H9 (cell line): ENCODE measurements around the gene KIAA0825. TPM values are rescaled to one million over a fixed set of nuclear protein-coding genes. Genes with fewer than 3 reads are reported as not detected.

ENCODE experiments used
- DNase-seq: peaks from one replicate; pipeline ENCODE4 v3.0.0-alpha.2; 2017
- H2AFZ ChIP-seq: one replicate; pipeline ENCODE4 v1.6.1; 2013; ENCODE audit warnings: mild to moderate bottlenecking, low read length, control low read depth, moderate library complexity
- H2AK5ac ChIP-seq: 2 replicates; pipeline ENCODE4 v1.6.1; 2013; ENCODE audit warnings: low read length, control low read depth, mixed read lengths; ENCODE audit not compliant: insufficient read length
- H2BK120ac ChIP-seq: one replicate; pipeline ENCODE4 v1.6.1; 2013; ENCODE audit warnings: low read depth, mild to moderate bottlenecking, low read length, control low read depth, inconsistent platforms; ENCODE audit not compliant: poor library complexity, severe bottlenecking
- H2BK12ac ChIP-seq: 2 replicates; pipeline ENCODE4 v1.6.1; 2013; ENCODE audit warnings: low read length, control low read depth, mixed read lengths, low read depth; ENCODE audit not compliant: insufficient read length
- H2BK15ac ChIP-seq: 2 replicates; pipeline ENCODE4 v1.6.1; 2013; ENCODE audit warnings: low read depth, low read length, control low read depth
- H2BK20ac ChIP-seq: one replicate; pipeline ENCODE4 v1.6.1; 2013; ENCODE audit warnings: low read depth, mild to moderate bottlenecking, low read length, control low read depth, inconsistent platforms; ENCODE audit not compliant: poor library complexity, severe bottlenecking
- H2BK5ac ChIP-seq: 2 replicates; pipeline ENCODE4 v1.6.1; 2013; ENCODE audit warnings: low read length, control low read depth, mixed read lengths; ENCODE audit not compliant: insufficient read length
- H3K14ac ChIP-seq: 2 replicates; pipeline ENCODE4 v1.6.1; 2013; ENCODE audit warnings: low read length, control low read depth; ENCODE audit not compliant: insufficient read depth
- H3K18ac ChIP-seq: 2 replicates; pipeline ENCODE4 v1.6.1; 2013; ENCODE audit warnings: low read depth, mild to moderate bottlenecking, mixed read lengths, low read length, control low read depth; ENCODE audit not compliant: insufficient read length
- H3K23ac ChIP-seq: 2 replicates; pipeline ENCODE4 v1.6.1; 2013; ENCODE audit warnings: low read length, control low read depth, mixed read lengths, low read depth; ENCODE audit not compliant: insufficient read length
- H3K23me2 ChIP-seq: 2 replicates; pipeline ENCODE4 v1.6.1; 2013; ENCODE audit warnings: low read depth, mild to moderate bottlenecking, mixed read lengths, low read length, control low read depth; ENCODE audit not compliant: insufficient read length, poor library complexity, severe bottlenecking
- H3K27ac ChIP-seq: 2 replicates; pipeline ENCODE4 v1.5.1; 2013; ENCODE audit warnings: low read length, control low read depth, mixed read lengths, low read depth; ENCODE audit not compliant: insufficient read length
- H3K27me3 ChIP-seq: 2 replicates; pipeline ENCODE4 v1.6.1; 2013; ENCODE audit warnings: low read length, control low read depth, inconsistent platforms; ENCODE audit not compliant: insufficient read depth
- H3K4ac ChIP-seq: 2 replicates; pipeline ENCODE4 v1.6.1; 2013; ENCODE audit warnings: low read depth, mild to moderate bottlenecking, control low read depth, inconsistent platforms, low read length, moderate library complexity
- H3K4me1 ChIP-seq: 2 replicates; pipeline ENCODE4 v1.6.1; 2013; ENCODE audit warnings: low read length, control low read depth, inconsistent platforms; ENCODE audit not compliant: insufficient read depth
- H3K4me2 ChIP-seq: 2 replicates; pipeline ENCODE4 v1.6.1; 2013; ENCODE audit warnings: low read length, control low read depth, mixed read lengths; ENCODE audit not compliant: insufficient read length, insufficient read depth
- H3K56ac ChIP-seq: 2 replicates; pipeline ENCODE4 v1.6.1; 2013; ENCODE audit warnings: low read depth, mild to moderate bottlenecking, mixed read lengths, low read length, control low read depth; ENCODE audit not compliant: insufficient read length
- H3K79me1 ChIP-seq: 2 replicates; pipeline ENCODE4 v1.6.1; 2013; ENCODE audit warnings: low read depth, mild to moderate bottlenecking, moderate library complexity, low read length, control low read depth, inconsistent platforms; ENCODE audit not compliant: insufficient read depth, poor library complexity, severe bottlenecking
- H3K79me2 ChIP-seq: 2 replicates; pipeline ENCODE4 v1.6.1; 2013; ENCODE audit warnings: low read length, control low read depth, inconsistent platforms; ENCODE audit not compliant: insufficient read depth
- H3K9ac ChIP-seq: 2 replicates; pipeline ENCODE4 v1.6.1; 2013; ENCODE audit warnings: low read length, control low read depth, mixed read lengths; ENCODE audit not compliant: insufficient read length; ENCODE audit errors: extremely low read depth
- H3K9me3 ChIP-seq: one replicate; pipeline ENCODE4 v1.6.1; 2013; ENCODE audit warnings: low read depth, low read length, inconsistent platforms; ENCODE audit not compliant: control insufficient read depth
- H3T11ph ChIP-seq: one replicate; pipeline ENCODE4 v1.6.1; 2013; ENCODE audit warnings: mild to moderate bottlenecking, low read length, control low read depth, inconsistent platforms
- H4K20me1 ChIP-seq: one replicate; pipeline ENCODE4 v1.6.1; 2013; ENCODE audit not compliant: control insufficient read depth, insufficient read length, insufficient read depth
- H4K5ac ChIP-seq: 2 replicates; pipeline ENCODE4 v1.6.1; 2013; ENCODE audit warnings: low read depth, mild to moderate bottlenecking, mixed read lengths, low read length, control low read depth; ENCODE audit not compliant: insufficient read length
- H4K8ac ChIP-seq: replicated peaks from 2 replicates; pipeline ENCODE4 v1.6.1; 2013; ENCODE audit warnings: low read length, control low read depth, mixed read lengths, low read depth; ENCODE audit not compliant: insufficient read length
- H4K91ac ChIP-seq: 2 replicates; pipeline ENCODE4 v1.6.1; 2013; ENCODE audit warnings: low read depth, mild to moderate bottlenecking, moderate library complexity, mixed read lengths, low read length, control low read depth; ENCODE audit not compliant: insufficient read length
- H3K27ac Mint-ChIP-seq, 3 experiments: 2 replicates in 2 of 3; 3 replicates in 1 of 3; pipeline ENCODE4 v1.8.0; 2020 to 2021; ENCODE audit warnings: mixed read lengths in 3 of 3, mild to moderate bottlenecking in 1 of 3, moderate library complexity in 1 of 3
- H3K27me3 Mint-ChIP-seq: 2 replicates; pipeline ENCODE4 v1.8.0; 2021; ENCODE audit warnings: low read depth, mild to moderate bottlenecking, moderate library complexity, mixed read lengths
- H3K36me3 Mint-ChIP-seq, 3 experiments: 2 replicates in 2 of 3; 3 replicates in 1 of 3; pipeline ENCODE4 v1.8.0; 2020 to 2021; ENCODE audit warnings: low read depth in 3 of 3, mixed read lengths in 3 of 3; ENCODE audit not compliant: insufficient read depth in 1 of 3
- H3K4me1 Mint-ChIP-seq, 2 experiments: 2 replicates each; pipeline ENCODE4 v1.8.0; 2020; ENCODE audit warnings: mixed read lengths in 2 of 2
- H3K4me3 Mint-ChIP-seq, 2 experiments: 2 replicates in 1 of 2; 3 replicates in 1 of 2; pipeline ENCODE4 v1.8.0; 2020 to 2021; ENCODE audit warnings: mild to moderate bottlenecking in 2 of 2, mixed read lengths in 2 of 2, moderate library complexity in 1 of 2
- H3K9me3 Mint-ChIP-seq, 2 experiments: 2 replicates in 1 of 2; 3 replicates in 1 of 2; pipeline ENCODE4 v1.8.0; 2020; ENCODE audit warnings: mild to moderate bottlenecking in 2 of 2, mixed read lengths in 2 of 2, moderate library complexity in 1 of 2
- CTCF ChIP-seq: fragments of 200-600 bp; sonication (generic); conservative IDR thresholded peaks from 3 replicates; pipeline ENCODE4 v1.8.0; 2021; ENCODE audit warnings: antibody characterized with exemption, mild to moderate bottlenecking
- WGBS: extraction: QIAGEN DNeasy Blood & Tissue Kit; methylation state at CpG from one replicate; pipeline ENCODE4 v1.1.7; 2013; ENCODE audit warnings: missing lambda C conversion rate, low lambda C conversion rate, mixed read lengths; ENCODE audit not compliant: insufficient read length; ENCODE audit errors: extremely low coverage; 5-methylcytosine and 5-hydroxymethylcytosine counted together
- total RNA-seq: library from RNA; stranded (reverse); gene quantifications from 2 replicates; pipeline ENCODE4 v1.2.1, GENCODE V29; 2021

The KIAA0825 gene
- total RNA-seq, 1 experiment from 2014 or later: 1.8 TPM

GRCh38 chr5:94564812-94565211 is 53.6 kb downstream of the KIAA0825 start:
- H3K79me2 ChIP-seq: no peaks in the 10 kb centered on the region
- no peak overlapping the region for H2AK5ac ChIP-seq
- Mint-ChIP-seq H3K4me3 (no peak overlapping the region), H3K4me1 (peaks cover 5 to 6% of the 10 kb centered on the region in 2 experiments; a peak in 2 of 4 replicates), H3K27me3 (no peaks in the 10 kb centered on the region), H3K9me3 (no peaks in the 10 kb centered on the region; a peak in 1 of 5 replicates), H3K27ac (no peak overlapping the region; a peak in 1 of 7 replicates), H3K36me3 (no peaks in the 10 kb centered on the region)
- no peak overlapping the region for H2BK5ac ChIP-seq
- no peak overlapping the region for H4K91ac ChIP-seq
- no peaks in the 10 kb centered on the region for H3K79me1 ChIP-seq
- H3K23me2 ChIP-seq: no peaks in the 10 kb centered on the region
- DNase-seq: no peak
- no peak overlapping the region for H3K14ac ChIP-seq
- no peak overlapping the region for H3K18ac ChIP-seq
- no peak overlapping the region for H3K4me2 ChIP-seq
- no peak overlapping the region for H3K27ac ChIP-seq
- H3K9me3 ChIP-seq: no peaks in the 10 kb centered on the region
- no peak overlapping the region for H4K5ac ChIP-seq
- H3K27me3 ChIP-seq: no peaks in the 10 kb centered on the region
- no CpG with 5 or more reads among the region's 1 CpG for WGBS
- H3K4me1 ChIP-seq: no peaks in the 10 kb centered on the region; the same call in 1 of the 2 replicates
- H2BK15ac ChIP-seq: no peak overlapping the region
- TF ChIP-seq CTCF: no peak
- no peak overlapping the region for H2AFZ ChIP-seq
- H3K56ac ChIP-seq: no peak overlapping the region
- H3K23ac ChIP-seq: no peak overlapping the region
- H3T11ph ChIP-seq: no peak overlapping the region
- H4K8ac ChIP-seq: no peak overlapping the region
- H3K4ac ChIP-seq: no peak overlapping the region
- no peaks in the 10 kb centered on the region for H4K20me1 ChIP-seq
- no peak overlapping the region for H3K9ac ChIP-seq
- H2BK12ac ChIP-seq: no peak overlapping the region
- H2BK20ac ChIP-seq: no peak overlapping the region
- H2BK120ac ChIP-seq: no peak overlapping the region
